ENCODE data around the gene SH3PXD2B. TPM values are rescaled to one million over a fixed set of nuclear protein-coding genes. Genes with fewer than 3 reads are reported as not detected.

The SH3PXD2B gene
- total RNA-seq, 2 donors from 2014 or later = 12.2 to 13.2 TPM

DNA sequence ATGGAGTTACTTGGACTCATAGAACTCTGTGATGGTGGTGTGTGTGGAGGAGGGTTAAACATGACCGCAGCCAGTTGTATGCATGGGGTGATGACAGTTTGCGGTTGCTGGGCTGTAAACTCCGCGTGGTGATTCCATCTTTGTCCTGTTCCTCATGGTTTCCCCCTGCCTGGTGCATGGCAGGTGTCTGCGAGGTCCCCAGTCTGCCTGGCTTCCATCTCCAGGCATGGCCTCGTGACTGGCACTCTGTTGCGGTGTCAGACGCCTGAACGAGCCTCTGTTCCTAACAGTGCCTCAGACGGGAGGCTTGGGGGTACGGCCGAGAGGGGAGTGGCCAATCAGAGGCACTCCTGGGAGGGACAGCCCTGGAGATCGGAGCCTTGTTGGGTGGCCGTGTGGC, 33.9 kb upstream of the SH3PXD2B start:
- H3K27me3 ChIP-seq = no peaks in the 10 kb centered on the region
- intact Hi-C loops (cut with DNase I) = no loop called here
- no peaks in the 10 kb centered on the region for H3K4me1 ChIP-seq
- no peaks in the 10 kb centered on the region for H3K9me3 ChIP-seq
- no peak for DNase-seq
- no peak overlapping the region for H3K27ac ChIP-seq
- no peak overlapping the region for H3K9ac ChIP-seq (ENCODE audit: low read depth in 2 of 2, low read length in 2 of 2)
- no peak overlapping the region for H3K4me3 ChIP-seq
- H3K36me3 ChIP-seq = no peaks in the 10 kb centered on the region
- TF ChIP-seq, protein P1, sequence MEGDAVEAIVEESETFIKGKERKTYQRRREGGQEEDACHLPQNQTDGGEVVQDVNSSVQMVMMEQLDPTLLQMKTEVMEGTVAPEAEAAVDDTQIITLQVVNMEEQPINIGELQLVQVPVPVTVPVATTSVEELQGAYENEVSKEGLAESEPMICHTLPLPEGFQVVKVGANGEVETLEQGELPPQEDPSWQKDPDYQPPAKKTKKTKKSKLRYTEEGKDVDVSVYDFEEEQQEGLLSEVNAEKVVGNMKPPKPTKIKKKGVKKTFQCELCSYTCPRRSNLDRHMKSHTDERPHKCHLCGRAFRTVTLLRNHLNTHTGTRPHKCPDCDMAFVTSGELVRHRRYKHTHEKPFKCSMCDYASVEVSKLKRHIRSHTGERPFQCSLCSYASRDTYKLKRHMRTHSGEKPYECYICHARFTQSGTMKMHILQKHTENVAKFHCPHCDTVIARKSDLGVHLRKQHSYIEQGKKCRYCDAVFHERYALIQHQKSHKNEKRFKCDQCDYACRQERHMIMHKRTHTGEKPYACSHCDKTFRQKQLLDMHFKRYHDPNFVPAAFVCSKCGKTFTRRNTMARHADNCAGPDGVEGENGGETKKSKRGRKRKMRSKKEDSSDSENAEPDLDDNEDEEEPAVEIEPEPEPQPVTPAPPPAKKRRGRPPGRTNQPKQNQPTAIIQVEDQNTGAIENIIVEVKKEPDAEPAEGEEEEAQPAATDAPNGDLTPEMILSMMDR (IDR thresholded peaks at IDR 0.05) = no peak

DNA sequence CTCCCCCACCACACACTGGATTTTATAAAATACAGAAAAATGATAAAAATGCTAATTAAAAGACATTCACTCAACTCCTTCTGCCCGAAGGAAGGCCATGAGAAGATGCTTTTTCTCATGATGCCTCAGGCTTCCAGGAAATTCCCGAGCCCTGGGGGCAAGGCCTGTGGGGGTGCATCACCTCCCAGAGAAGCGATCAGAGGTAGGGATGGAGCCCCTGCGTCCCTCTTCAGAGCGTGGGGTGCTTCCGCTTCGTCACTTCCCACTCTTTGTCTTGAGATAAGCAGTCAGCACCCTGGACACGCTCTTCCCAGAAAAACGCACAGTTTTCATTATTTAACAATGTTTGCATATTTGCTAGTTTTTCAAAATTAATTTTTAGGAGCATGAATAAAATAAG, 33.3 kb upstream of the SH3PXD2B start:
- Histone ChIP-seq H3K36me3 (no peaks in the 10 kb centered on the region), H3K4me3 (no peak overlapping the region), H3K9me3 (no peaks in the 10 kb centered on the region), H3K27me3 (no peaks in the 10 kb centered on the region), H3K9ac (ENCODE audit: low read depth in 2 of 2, low read length in 2 of 2) (no peak overlapping the region), H3K4me1 (no peaks in the 10 kb centered on the region), H3K27ac (no peak overlapping the region)
- intact Hi-C loops (cut with DNase I) = no loop called here
- no peak for DNase-seq
- TF ChIP-seq, protein P1 (IDR thresholded peaks at IDR 0.05) = no peak

DNA sequence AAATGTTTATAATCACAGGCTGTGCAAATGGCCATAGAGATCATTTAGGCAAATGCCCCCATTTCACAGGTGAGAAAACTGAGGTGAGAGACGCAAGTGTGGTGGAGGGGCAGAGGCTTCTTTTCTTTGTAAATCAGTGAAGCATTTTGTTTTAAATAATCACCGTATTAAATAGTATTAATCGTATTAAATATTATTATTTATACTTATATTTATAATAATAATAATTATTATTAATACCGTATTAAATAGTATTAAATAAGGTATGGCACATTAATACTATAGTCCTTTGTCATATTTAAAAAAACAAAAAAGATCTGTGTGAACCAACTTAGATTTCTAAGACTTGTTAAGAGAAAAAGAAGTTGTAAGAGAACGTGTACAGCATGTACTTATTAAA, 32.6 kb upstream of the SH3PXD2B start:
- DNase-seq = no peak
- Histone ChIP-seq H3K4me1 (no peaks in the 10 kb centered on the region), H3K36me3 (no peaks in the 10 kb centered on the region), H3K9ac (ENCODE audit: low read depth in 2 of 2, low read length in 2 of 2) (no peak overlapping the region), H3K27me3 (no peaks in the 10 kb centered on the region), H3K27ac (no peak overlapping the region), H3K9me3 (no peaks in the 10 kb centered on the region), H3K4me3 (no peak overlapping the region)
- intact Hi-C loops (cut with DNase I) = no loop called here
- TF ChIP-seq, protein P1 (IDR thresholded peaks at IDR 0.05) = no peak

DNA sequence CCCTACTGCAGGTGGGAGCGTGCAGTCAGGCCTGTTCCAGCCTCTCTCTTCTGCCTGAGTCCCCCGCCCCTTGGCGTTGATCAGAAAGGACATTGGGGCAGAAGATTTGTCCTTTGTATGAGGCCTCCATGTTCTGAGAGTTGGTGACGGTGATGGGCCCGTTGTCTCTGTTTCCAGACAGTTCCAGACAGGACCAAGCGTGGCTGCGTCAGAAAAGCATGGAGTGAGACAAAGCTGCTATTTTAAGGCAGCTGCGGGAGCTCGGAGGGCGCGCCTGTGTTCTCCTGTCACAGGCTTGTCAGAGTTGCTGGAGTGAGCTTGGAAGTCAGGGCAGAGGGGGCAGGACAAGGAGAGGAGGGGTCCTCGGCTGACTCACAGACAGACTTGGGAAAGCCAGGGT, 32.1 kb upstream of the SH3PXD2B start:
- Histone ChIP-seq H3K27ac (no peak overlapping the region), H3K36me3 (no peaks in the 10 kb centered on the region), H3K4me1 (no peaks in the 10 kb centered on the region), H3K9ac (ENCODE audit: low read depth in 2 of 2, low read length in 2 of 2) (no peak overlapping the region), H3K4me3 (no peak overlapping the region), H3K27me3 (no peaks in the 10 kb centered on the region), H3K9me3 (no peaks in the 10 kb centered on the region)
- intact Hi-C loops (cut with DNase I) = no loop called here
- DNase-seq = no peak
- TF ChIP-seq, protein P1 (IDR thresholded peaks at IDR 0.05) = no peak

DNA sequence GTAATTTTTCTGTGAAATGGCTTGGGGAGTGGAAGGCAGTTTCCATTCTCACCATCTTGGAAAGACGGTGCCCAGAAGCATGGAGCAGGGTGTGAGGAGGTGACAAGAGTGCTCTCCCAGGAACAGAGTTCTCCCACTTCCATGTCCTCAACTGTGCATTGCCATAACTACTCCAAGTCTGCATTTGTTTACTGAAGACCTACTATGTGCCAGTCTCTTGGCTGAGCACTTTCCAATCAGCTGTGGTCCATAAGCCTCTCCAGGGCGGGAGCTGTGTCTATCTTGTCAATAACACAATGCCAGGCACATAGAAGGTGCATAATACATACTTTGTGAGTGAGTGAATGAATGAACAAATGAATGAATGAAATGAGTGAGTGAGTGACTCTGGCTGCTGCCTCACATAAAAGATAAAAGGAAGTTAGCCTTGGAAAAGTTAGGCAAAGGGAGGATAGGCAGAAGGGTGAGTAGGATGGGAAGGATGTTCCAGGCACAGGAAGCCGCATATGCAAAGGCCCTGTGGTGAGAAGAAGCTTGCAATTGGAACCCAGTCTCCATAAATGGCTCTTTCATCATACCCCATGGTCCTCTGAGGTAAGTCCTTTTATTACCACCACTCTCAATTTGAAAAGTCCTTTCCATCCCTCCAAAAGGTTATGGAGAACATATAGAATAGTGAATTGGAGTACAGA, 31.3 kb upstream of the SH3PXD2B start:
- no peak overlapping the region for H3K4me3 ChIP-seq
- no peak overlapping the region for H3K9ac ChIP-seq (ENCODE audit: low read depth in 2 of 2, low read length in 2 of 2)
- no peaks in the 10 kb centered on the region for H3K36me3 ChIP-seq
- no peak overlapping the region for H3K27ac ChIP-seq
- no peaks in the 10 kb centered on the region for H3K9me3 ChIP-seq
- DNase-seq = no peak
- H3K4me1 ChIP-seq = no peaks in the 10 kb centered on the region
- no peaks in the 10 kb centered on the region for H3K27me3 ChIP-seq
- intact Hi-C loops (cut with DNase I) = no loop called here
- TF ChIP-seq, protein P1 (IDR thresholded peaks at IDR 0.05) = no peak
